ENCODE measurements around the gene ADGRL2.

DNA sequence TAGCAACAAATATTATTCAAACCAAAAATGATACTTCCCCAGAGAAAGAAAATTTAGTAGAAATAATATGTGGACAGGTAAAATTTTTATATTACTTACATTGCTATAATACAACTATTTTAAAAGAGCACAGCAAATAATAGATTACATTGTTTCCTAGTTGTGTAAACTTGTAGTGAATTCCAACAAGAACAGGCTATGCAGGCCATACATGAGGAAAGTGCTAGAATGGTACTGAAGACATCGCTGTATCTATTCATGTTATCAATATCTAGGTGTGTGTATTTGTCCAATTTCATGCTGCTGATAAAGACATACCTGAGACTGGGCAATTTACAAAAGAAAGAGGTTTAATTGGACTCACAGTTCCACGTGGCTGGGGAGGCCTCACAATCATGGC is 47.9 kb upstream of the ADGRL2 start:
- TF ChIP-seq, protein P1, sequence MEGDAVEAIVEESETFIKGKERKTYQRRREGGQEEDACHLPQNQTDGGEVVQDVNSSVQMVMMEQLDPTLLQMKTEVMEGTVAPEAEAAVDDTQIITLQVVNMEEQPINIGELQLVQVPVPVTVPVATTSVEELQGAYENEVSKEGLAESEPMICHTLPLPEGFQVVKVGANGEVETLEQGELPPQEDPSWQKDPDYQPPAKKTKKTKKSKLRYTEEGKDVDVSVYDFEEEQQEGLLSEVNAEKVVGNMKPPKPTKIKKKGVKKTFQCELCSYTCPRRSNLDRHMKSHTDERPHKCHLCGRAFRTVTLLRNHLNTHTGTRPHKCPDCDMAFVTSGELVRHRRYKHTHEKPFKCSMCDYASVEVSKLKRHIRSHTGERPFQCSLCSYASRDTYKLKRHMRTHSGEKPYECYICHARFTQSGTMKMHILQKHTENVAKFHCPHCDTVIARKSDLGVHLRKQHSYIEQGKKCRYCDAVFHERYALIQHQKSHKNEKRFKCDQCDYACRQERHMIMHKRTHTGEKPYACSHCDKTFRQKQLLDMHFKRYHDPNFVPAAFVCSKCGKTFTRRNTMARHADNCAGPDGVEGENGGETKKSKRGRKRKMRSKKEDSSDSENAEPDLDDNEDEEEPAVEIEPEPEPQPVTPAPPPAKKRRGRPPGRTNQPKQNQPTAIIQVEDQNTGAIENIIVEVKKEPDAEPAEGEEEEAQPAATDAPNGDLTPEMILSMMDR (IDR thresholded peaks at IDR 0.05; ENCODE audit: insufficient read depth, low read length, poor library complexity, severe bottlenecking) = no peak
- TF ChIP-seq EZH2phosphoT487 (conservative IDR thresholded peaks at IDR 0.05; ENCODE audit: low read length) = no peak
